ENCODE measurements around the gene KCNK4. TPM values are rescaled to one million over a fixed set of nuclear protein-coding genes. Genes with fewer than 3 reads are reported as not detected.

Gene KCNK4
- total and polyA plus RNA-seq, 4 donors, result not detected

- no peak overlapping the region for H3K27ac ChIP-seq (ENCODE audit: low read depth in 1 of 2, low read length in 2 of 2)
- 92% methylated on average over 8 of the region's 8 CpGs for WGBS
- no peak overlapping the region for H3K4me3 ChIP-seq (ENCODE audit: low read depth in 1 of 3, low read length in 3 of 3)
- no peaks in the 10 kb centered on the region for H3K27me3 ChIP-seq (ENCODE audit: control insufficient read depth in 4 of 4, insufficient read depth in 4 of 4, low read length in 3 of 4)
- TF ChIP-seq FOXA1 (IDR thresholded peaks at IDR 0.05), result no peak
- TF ChIP-seq SP1 (IDR thresholded peaks at IDR 0.05), result no peak
- no peak for TF ChIP-seq CTCF (IDR thresholded peaks at IDR 0.05; ENCODE audit: low read depth, low read length, missing input control)
- TF ChIP-seq FOXA2 (IDR thresholded peaks at IDR 0.05), result no peak
- TF ChIP-seq HNF4A (conservative IDR thresholded peaks at IDR 0.05), result no peak
- no peak for TF ChIP-seq JUND (IDR thresholded peaks at IDR 0.05)
- no peak for TF ChIP-seq NR2F2 (IDR thresholded peaks at IDR 0.05)
- H3K4me1 ChIP-seq (ENCODE audit: control insufficient read depth in 4 of 4, insufficient read depth in 4 of 4, low read length in 3 of 4), result peaks cover 15 to 58% (median 44%) of the 10 kb centered on the region in 4 donors
- H3K9me3 ChIP-seq (ENCODE audit: control insufficient read depth in 4 of 4, low read length in 3 of 4), result no peaks in the 10 kb centered on the region
- no peak overlapping the region for H3K9ac ChIP-seq (ENCODE audit: low read depth in 1 of 2, low read length in 2 of 2)
- DNase-seq (ENCODE audit: low spot score), result no peak
- H3K36me3 ChIP-seq (ENCODE audit: control insufficient read depth in 4 of 4, insufficient read depth in 3 of 4, low read depth in 1 of 4, low read length in 3 of 4), result peaks cover 0 to 6% (median 4%) of the 10 kb centered on the region in 4 donors
Measured at GRCh38 chr11:64243236-64243854, 47.8 kb upstream of the KCNK4 start.

GRCh38 chr11:64244107-64244506 is 47.0 kb upstream of the KCNK4 start:
- Histone ChIP-seq H3K27ac (ENCODE audit: low read depth in 1 of 2, low read length in 2 of 2) (no peak overlapping the region), H3K9ac (ENCODE audit: low read depth in 1 of 2, low read length in 2 of 2) (no peak overlapping the region), H3K36me3 (ENCODE audit: control insufficient read depth in 4 of 4, insufficient read depth in 3 of 4, low read depth in 1 of 4, low read length in 3 of 4) (peaks cover 0 to 6% (median 4%) of the 10 kb centered on the region in 4 donors), H3K4me3 (ENCODE audit: low read depth in 1 of 3, low read length in 3 of 3) (no peak overlapping the region), H3K9me3 (ENCODE audit: control insufficient read depth in 4 of 4, low read length in 3 of 4) (no peaks in the 10 kb centered on the region), H3K27me3 (ENCODE audit: control insufficient read depth in 4 of 4, insufficient read depth in 4 of 4, low read length in 3 of 4) (no peaks in the 10 kb centered on the region), H3K4me1 (ENCODE audit: control insufficient read depth in 4 of 4, insufficient read depth in 4 of 4, low read length in 3 of 4) (peaks cover 16 to 57% (median 42%) of the 10 kb centered on the region in 4 donors)
- DNase-seq (ENCODE audit: low spot score), result no peak
- WGBS, result 58% methylated on average over 5 of the region's 5 CpGs
- no peak for TF ChIP-seq CTCF (IDR thresholded peaks at IDR 0.05; ENCODE audit: low read depth, low read length, missing input control)
- TF ChIP-seq HNF4A (conservative IDR thresholded peaks at IDR 0.05), result no peak
- TF ChIP-seq SP1 (IDR thresholded peaks at IDR 0.05), result no peak
- TF ChIP-seq EGR1 (IDR thresholded peaks at IDR 0.05; ENCODE audit: low read depth in 2 of 2), result no peak
- no peak for TF ChIP-seq ATF3 (IDR thresholded peaks at IDR 0.05)
- no peak for TF ChIP-seq FOXA2 (IDR thresholded peaks at IDR 0.05)
- TF ChIP-seq REST (IDR thresholded peaks at IDR 0.05), result no peak
- no peak for TF ChIP-seq MAX (IDR thresholded peaks at IDR 0.05)
- TF ChIP-seq GABPA (IDR thresholded peaks at IDR 0.05 in 1 of 2, conservative IDR thresholded peaks at IDR 0.05 in 1 of 2), result no peak

All from liver (tissue), 9 donors.